OCI-LY1 (cell line): ENCODE measurements around the gene CPD.

Source experiments
- H2AFZ ChIP-seq: fragments of 200-600 bp; sonication (generic), shearing (Covaris generic); 2 replicates; pipeline ENCODE4 v1.6.0; 2014; ENCODE audit warnings: antibody characterized with exemption, mild to moderate bottlenecking, low read length
- H3F3A ChIP-seq: fragments of 200-600 bp; sonication (generic), shearing (Covaris generic); 2 replicates; pipeline ENCODE4 v1.6.0; 2014; ENCODE audit warnings: mild to moderate bottlenecking, antibody characterized with exemption, low read length, moderate library complexity; ENCODE audit not compliant: insufficient read depth
- H3K27ac ChIP-seq: fragments of 200-600 bp; sonication (generic); 2 replicates; pipeline ENCODE4 v1.5.1; 2014; ENCODE audit warnings: low read length, mixed run types, mild to moderate bottlenecking, low read depth; ENCODE audit not compliant: poor library complexity, severe bottlenecking
- H3K27me3 ChIP-seq: fragments of 200-600 bp; sonication (generic); 2 replicates; pipeline ENCODE4 v1.6.0; 2014; ENCODE audit warnings: antibody characterized with exemption, mild to moderate bottlenecking, low read length, moderate library complexity; ENCODE audit not compliant: insufficient read depth
- H3K36me3 ChIP-seq: fragments of 200-600 bp; sonication (generic); 2 replicates; pipeline ENCODE4 v1.6.1; 2014; ENCODE audit warnings: mild to moderate bottlenecking, antibody characterized with exemption, low read length, moderate library complexity, mixed read lengths; ENCODE audit not compliant: insufficient read depth
- H3K4me1 ChIP-seq: fragments of 200-600 bp; sonication (generic); 2 replicates; pipeline ENCODE4 v1.5.1; 2014; ENCODE audit warnings: mild to moderate bottlenecking, low read length, moderate library complexity; ENCODE audit not compliant: insufficient read depth, severe bottlenecking
- H3K4me2 ChIP-seq: fragments of 200-600 bp; sonication (generic), shearing (Covaris generic); 2 replicates; pipeline ENCODE4 v1.6.1; 2014; ENCODE audit warnings: low read length
- H3K4me3 ChIP-seq: fragments of 200-600 bp; sonication (generic); 2 replicates; pipeline ENCODE4 v1.5.1; 2014; ENCODE audit warnings: low read length, low read depth, mild to moderate bottlenecking, mixed read lengths; ENCODE audit not compliant: poor library complexity, severe bottlenecking
- H3K79me2 ChIP-seq: fragments of 200-600 bp; shearing (Covaris generic); 2 replicates; pipeline ENCODE4 v1.6.1; 2016; ENCODE audit warnings: mixed run types, low read length, mixed read lengths; ENCODE audit not compliant: insufficient read depth
- H3K9ac ChIP-seq: fragments of 200-600 bp; sonication (generic), shearing (Covaris generic); 2 replicates; pipeline ENCODE4 v1.6.1; 2014; ENCODE audit warnings: mild to moderate bottlenecking, low read length, mixed read lengths
- H3K9me2 ChIP-seq: fragments of 200-600 bp; sonication (generic), shearing (Covaris generic); 2 replicates; pipeline ENCODE4 v1.6.1; 2014; ENCODE audit warnings: low read depth, mild to moderate bottlenecking, low read length, mixed read lengths
- H3K9me3 ChIP-seq: fragments of 200-600 bp; shearing (Covaris generic); 2 replicates; pipeline ENCODE4 v1.6.1; 2014; ENCODE audit warnings: low read length, mixed read lengths
- H4K20me1 ChIP-seq: fragments of 200-600 bp; sonication (generic), shearing (Covaris generic); 2 replicates; pipeline ENCODE4 v1.6.0; 2016; ENCODE audit warnings: mild to moderate bottlenecking, low read length; ENCODE audit not compliant: insufficient read depth
- EZH2 ChIP-seq: fragments of 200-600 bp; sonication (generic), shearing (Covaris generic); IDR thresholded peaks from 2 replicates; pipeline ENCODE4 v1.8.0; 2017; ENCODE audit warnings: borderline replicate concordance, mixed run types, mild to moderate bottlenecking, antibody characterized with exemption, low read length, moderate library complexity, mixed read lengths
- TF ChIP-seq, protein P1 (sequence below): fragments of 200-600 bp; sonication (generic), shearing (Covaris generic); IDR thresholded peaks from 2 replicates; pipeline ENCODE4 v1.5.1; 2017; ENCODE audit warnings: mild to moderate bottlenecking, antibody characterized with exemption, low read length, moderate library complexity, mixed read lengths

The CPD gene

DNA sequence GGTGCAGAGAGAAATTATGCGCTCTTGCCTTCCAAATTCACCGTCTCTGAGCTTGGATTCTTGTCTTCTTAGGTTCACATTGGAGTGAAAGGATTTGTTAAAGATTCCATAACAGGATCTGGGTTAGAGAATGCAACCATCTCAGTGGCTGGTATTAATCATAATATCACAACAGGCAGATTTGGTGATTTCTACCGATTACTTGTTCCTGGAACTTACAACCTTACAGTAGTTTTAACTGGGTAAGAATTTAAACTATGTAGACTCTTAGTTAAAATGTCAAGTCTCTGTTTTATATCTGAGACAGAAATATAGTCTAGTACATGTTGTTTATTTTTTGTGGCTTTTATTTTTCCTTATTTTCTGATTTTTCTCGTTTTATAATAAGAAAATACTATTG lies 42.9 kb downstream of the CPD start:
- Histone ChIP-seq H3K4me2 (no peak overlapping the region), H3K4me1 (no peaks in the 10 kb centered on the region), H3K79me2 (no peaks in the 10 kb centered on the region), H3K36me3 (peaks cover 31% of the 10 kb centered on the region), H3F3A (no peaks in the 10 kb centered on the region), H4K20me1 (no peaks in the 10 kb centered on the region), H3K27ac (no peak overlapping the region), H3K9me2 (no peaks in the 10 kb centered on the region), H3K27me3 (no peaks in the 10 kb centered on the region), H3K4me3 (no peak overlapping the region), H2AFZ (no peak overlapping the region), H3K9me3 (no peaks in the 10 kb centered on the region), H3K9ac (no peak overlapping the region)
- TF ChIP-seq, protein P1, sequence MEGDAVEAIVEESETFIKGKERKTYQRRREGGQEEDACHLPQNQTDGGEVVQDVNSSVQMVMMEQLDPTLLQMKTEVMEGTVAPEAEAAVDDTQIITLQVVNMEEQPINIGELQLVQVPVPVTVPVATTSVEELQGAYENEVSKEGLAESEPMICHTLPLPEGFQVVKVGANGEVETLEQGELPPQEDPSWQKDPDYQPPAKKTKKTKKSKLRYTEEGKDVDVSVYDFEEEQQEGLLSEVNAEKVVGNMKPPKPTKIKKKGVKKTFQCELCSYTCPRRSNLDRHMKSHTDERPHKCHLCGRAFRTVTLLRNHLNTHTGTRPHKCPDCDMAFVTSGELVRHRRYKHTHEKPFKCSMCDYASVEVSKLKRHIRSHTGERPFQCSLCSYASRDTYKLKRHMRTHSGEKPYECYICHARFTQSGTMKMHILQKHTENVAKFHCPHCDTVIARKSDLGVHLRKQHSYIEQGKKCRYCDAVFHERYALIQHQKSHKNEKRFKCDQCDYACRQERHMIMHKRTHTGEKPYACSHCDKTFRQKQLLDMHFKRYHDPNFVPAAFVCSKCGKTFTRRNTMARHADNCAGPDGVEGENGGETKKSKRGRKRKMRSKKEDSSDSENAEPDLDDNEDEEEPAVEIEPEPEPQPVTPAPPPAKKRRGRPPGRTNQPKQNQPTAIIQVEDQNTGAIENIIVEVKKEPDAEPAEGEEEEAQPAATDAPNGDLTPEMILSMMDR = no peak
- no peak for TF ChIP-seq EZH2

DNA sequence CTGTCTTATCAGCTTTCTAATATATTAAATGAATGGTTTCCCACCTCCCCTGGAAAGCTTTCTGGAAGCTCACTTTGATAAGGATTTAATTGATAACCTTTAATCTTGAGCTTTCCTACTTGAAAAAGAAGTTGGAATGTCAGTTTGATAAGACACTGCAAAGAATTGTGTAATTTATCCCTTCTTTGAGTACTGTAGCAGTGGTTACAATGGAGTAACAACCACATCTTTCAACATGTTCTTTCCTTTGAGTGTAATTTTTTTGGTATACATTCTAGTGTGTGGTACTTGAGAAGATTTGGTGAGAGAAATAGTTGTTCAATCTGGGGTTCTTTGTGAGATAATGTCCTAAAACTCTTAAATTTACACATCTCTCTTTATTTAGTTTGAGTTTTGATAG lies 43.4 kb downstream of the CPD start:
- peaks cover 31% of the 10 kb centered on the region for H3K36me3 ChIP-seq
- no peaks in the 10 kb centered on the region for H4K20me1 ChIP-seq
- no peak overlapping the region for H2AFZ ChIP-seq
- no peak overlapping the region for H3K9ac ChIP-seq
- no peaks in the 10 kb centered on the region for H3K27me3 ChIP-seq
- H3K9me3 ChIP-seq = no peaks in the 10 kb centered on the region
- H3F3A ChIP-seq = no peaks in the 10 kb centered on the region
- TF ChIP-seq EZH2 = no peak
- TF ChIP-seq, protein P1 = no peak
- no peaks in the 10 kb centered on the region for H3K79me2 ChIP-seq
- H3K27ac ChIP-seq = no peak overlapping the region
- H3K9me2 ChIP-seq = no peaks in the 10 kb centered on the region
- no peak overlapping the region for H3K4me3 ChIP-seq
- H3K4me2 ChIP-seq = no peak overlapping the region
- H3K4me1 ChIP-seq = no peaks in the 10 kb centered on the region

DNA sequence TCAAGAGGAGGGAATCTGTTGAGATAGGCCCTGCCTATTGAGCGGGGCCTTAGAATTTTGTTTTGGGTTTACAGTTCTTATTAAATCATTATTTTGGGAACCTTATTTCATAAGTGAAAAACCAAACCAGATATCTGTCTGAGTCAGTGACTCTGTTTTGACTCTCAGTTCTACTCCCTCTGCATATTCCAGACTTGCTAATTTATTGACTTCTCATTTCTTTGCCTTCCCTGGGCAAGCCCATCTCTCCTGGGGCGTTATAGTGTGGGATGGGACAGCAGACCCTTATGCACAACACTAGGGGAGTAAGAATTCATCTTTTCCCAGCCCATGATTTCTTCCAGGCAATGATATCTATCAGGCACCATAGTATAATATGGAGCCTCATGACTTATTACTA lies 45.7 kb downstream of the CPD start:
- H3K9me3 ChIP-seq = no peaks in the 10 kb centered on the region
- no peak overlapping the region for H2AFZ ChIP-seq
- H3K4me3 ChIP-seq = no peak overlapping the region
- no peaks in the 10 kb centered on the region for H3F3A ChIP-seq
- no peaks in the 10 kb centered on the region for H4K20me1 ChIP-seq
- no peaks in the 10 kb centered on the region for H3K79me2 ChIP-seq
- no peak overlapping the region for H3K27ac ChIP-seq
- H3K27me3 ChIP-seq = no peaks in the 10 kb centered on the region
- H3K4me1 ChIP-seq = no peaks in the 10 kb centered on the region
- H3K4me2 ChIP-seq = no peak overlapping the region
- H3K36me3 ChIP-seq = peaks cover 36% of the 10 kb centered on the region
- TF ChIP-seq, protein P1 = no peak
- no peak for TF ChIP-seq EZH2
- no peak overlapping the region for H3K9ac ChIP-seq
- no peaks in the 10 kb centered on the region for H3K9me2 ChIP-seq
